CD4-positive, alpha-beta T cell treated with Interleukin-6 at 100 ng/mL for 8 hours (primary cell): Measurements from ENCODE around the gene WDFY3.
"Not testable (repeated sequence)": the region's sequence is repeated elsewhere in the genome, so short reads cannot be mapped to it uniquely, and the experiment has no call there.

Source experiments
- DNase-seq: peaks from one replicate; pipeline ENCODE4 v3.0.0-alpha.2; 2020; ENCODE audit warnings: mixed read lengths, low spot score

Gene WDFY3

DNA sequence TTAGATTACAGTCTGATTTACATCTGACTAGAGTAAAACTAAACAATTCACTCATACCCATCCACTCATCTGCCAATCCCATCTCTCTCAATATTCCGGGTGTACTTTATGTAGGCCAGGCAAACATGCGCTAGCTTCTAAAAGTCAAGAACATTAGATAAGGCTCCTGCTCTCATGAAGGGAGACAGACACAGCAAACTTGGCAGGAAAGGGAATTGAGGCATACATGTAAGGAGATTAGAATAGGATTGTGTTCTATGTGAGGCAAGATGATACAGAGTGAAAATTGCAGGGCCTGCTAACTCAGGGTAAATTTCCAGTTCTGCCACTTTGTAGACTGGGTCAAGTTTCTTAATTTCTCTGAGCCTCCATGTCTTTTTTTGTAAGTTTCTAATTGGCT is 247.8 kb downstream of the WDFY3 start:
- DNase-seq, result no peak

DNA sequence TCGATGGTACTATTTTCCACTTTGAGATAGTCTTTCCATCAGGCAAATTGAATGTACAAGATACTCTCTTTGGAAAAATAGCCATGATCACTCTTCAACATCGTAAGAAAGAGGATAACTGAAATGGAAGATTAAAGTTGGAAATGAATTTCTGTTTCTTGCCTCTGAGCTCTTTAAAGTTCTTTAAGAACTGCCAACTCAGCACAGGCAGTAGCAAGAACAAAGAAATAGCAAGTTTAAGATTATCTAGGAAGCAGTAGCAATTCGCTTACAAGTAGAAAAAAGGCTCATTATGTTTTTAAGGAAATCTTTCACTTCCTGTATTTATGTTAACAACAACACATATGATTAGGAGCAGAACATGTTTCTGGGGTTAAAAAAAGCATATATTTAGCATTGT is 255.9 kb downstream of the WDFY3 start:
- DNase-seq, result no peak

DNA sequence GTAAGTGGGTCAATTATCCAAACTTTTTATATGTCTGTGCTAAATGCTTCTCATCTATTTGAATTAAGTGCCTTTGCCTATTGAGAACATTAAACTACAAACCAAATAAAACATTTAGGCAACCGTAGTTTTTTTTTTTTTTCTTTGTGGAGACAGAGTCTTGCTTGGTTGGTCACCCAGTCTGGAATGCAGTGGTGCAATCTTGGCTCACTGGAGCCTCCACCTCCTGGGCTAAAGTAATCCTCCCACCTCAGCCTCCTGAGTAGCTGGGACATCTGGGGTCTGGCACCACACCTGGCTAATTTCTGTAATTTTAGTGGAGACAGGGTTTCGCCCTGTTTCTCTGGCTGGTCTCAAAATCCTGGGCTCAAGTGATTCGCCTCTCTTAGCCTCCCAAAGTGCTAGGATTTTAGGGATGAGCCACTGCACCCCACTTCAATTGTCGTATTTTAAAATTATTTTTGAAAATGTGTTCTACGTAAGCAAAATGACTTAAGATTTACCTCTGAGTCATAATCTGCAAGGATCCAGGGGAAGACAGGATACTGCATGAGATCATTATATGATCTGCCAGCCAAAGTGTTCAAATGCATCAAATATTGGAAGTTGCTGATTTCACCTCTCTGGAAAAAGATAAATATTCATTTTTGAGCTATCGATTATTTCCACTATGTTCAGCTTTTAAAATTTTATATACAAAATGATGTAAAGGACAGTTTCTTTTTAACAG is 257.9 kb downstream of the WDFY3 start:
- DNase-seq, result no peak

- no peak for DNase-seq
Observed at GRCh38 chr4:84706286-84706685, 260.2 kb downstream of the WDFY3 start.

DNA sequence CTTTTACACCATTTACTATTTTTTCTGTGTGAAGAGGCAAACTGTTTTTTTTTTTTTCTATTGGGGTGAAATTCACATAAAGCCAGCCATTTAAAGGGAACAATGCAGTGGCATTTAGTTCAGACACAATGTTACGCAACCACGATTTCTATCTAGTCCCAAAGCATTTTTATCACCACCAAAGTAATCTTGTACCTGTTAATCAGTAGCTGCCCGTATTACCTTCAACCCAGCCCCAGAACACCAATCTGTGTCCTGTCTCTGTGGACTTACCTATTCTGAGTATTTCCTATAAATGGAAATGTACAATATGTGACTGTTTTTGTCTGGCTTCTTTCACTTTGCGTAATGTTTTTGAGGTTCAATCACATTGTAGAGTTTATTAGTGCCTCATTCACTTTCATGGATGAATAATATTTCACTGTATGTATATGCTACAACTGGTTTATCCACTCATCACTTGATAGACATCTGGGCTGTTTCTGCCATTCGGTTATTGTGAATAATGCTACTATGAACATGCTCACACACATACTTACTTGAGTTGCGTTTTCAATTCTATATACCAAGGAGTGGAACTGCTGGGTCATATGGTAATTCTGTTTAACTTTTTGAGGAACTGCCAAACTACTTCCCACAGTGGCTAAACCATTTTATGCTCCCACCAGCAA is 267.4 kb downstream of the WDFY3 start:
- no peak for DNase-seq

GRCh38 chr4:84697615-84698201 is 268.8 kb downstream of the WDFY3 start:
- DNase-seq, result no peak

GRCh38 chr4:84697159-84697558 is 269.3 kb downstream of the WDFY3 start:
- no peak for DNase-seq

DNA sequence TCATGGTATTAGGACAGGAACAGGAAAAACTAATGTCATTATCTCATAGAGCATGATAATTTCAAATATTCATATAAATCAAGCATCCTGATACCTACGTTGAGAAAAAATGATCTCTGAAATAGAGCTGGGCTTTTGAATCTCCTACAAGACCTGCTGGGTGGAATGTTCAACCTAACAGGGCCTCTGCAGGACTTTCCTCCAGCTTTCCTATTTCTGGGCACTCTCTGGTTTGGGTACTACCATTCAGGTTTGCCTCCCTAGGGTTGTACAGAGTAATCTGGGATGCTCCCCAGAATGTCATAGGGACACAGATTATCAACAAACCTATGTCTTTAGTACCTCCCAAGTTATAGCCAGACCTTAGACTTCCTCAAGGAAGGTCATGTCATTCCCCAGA is 274.7 kb downstream of the WDFY3 start:
- DNase-seq, result no peak

DNA sequence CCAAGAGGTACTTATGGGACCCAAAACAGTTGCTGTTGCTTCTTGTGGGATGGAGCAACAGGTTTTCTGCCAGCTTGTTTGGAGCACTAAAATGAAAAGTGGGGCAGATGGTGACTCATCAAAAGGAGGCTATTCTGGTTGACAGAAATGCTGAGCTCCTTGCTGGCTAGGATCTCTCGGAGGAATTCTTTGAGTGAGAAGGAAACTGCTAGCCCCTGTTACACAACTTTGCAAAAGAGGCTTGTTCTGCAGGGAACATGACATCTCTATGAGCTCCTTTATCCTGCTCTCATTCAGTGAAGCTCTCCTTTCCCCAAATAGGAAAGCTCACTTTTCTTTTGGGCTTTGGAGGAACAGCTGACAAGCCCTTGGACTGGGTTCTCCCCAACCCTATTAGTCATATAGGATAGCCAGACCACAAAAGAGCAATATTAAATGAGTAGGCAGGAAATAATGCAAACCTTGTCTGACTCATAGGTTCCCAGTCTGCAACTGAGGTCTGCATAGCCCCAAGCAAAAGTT is 275.3 kb downstream of the WDFY3 start:
- no peak for DNase-seq

DNA sequence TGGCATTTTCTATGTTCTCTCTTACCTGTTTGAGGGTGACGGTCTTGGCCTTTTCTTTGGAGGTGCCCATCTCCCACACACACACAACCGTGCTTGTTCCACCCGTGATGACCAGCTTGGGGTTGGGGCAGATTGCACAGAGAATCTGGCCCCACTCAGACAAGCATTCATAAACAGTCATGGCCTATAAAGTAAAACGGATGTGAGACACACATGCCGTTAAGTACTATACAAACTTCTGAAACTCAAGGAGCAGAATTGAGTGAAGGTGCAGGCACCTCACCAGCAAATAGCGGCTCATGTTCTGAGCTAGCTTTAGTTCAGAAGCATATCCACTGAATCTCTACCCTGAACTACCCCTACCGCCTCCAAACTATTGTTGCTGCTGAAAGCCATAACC is 276.0 kb downstream of the WDFY3 start:
- DNase-seq, result no peak

DNA sequence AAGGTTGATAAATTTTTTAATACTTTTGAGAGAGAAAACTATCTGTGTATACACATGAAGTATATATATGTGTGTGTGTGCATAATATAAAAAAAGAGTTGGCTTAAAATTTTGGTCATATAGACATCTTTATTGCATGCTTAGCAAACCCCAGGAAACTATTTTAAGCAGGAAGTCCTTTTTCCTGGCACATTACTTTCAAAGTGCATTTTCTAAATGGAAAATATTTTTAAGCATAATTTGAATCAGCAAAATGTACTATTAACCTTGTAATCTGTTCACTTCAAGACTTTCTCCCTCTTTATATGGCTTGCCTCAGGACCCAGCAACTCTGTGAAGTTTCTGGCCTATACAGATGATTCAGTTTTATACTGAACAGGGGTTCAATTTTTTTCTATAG is 277.3 kb downstream of the WDFY3 start:
- DNase-seq, result no peak

DNA sequence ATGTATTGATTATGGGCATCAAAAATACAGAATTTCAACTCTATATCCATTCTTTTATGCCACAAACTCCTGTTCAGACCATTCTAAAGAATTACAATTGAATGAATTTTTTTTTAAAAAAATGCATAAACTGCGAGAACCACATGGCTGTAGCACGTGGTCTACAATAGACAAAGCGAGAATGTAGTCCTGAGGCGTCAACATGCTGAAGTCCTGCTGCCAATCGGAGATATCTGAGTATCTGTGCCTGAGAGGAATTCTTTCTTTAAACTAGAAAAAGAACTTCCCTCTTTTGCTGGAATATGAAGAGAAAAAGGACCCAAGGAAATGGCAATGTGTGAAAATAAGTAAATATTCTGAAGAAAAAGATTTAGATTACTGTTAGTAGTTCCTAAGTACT is 277.9 kb downstream of the WDFY3 start:
- DNase-seq, result no peak

DNA sequence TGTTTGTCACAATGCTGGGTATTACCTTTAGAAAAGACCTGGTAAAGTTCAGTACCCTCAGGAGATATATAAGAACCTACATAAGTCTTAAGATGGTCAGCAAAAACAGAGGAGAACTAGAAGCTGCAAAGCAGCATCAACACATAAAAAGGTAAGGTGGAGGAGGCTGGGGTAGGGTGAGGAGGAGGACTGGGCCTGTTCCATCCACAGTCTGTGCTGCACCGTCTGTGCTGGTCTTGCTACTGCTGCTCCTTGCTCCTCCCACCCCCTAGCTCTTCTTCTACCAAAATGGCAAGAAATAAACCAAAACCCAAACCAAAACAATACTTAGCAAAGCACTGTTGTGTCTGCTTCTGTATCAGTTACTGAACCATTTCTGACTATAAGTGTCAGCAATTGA is 281.4 kb downstream of the WDFY3 start:
- DNase-seq, result no peak

DNA sequence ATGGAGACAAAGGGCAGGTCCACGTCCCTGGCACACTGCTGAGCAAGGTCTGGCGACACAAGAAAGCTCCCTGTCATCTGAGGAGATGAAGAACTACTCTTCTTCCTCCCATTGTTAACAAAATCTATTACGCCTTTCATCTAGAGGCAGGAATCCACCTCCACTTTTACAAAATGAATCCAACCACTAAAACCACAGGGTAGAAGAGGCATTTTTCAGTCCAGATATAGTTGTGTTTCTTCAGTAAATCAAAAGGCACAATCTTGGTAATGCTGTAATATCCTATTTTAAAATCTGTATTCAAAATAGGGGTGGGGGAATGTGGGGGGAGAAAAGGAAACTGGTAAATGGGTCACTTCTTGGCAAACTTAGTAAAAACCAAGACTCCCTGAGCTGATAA is 282.1 kb downstream of the WDFY3 start:
- DNase-seq, result no peak

DNA sequence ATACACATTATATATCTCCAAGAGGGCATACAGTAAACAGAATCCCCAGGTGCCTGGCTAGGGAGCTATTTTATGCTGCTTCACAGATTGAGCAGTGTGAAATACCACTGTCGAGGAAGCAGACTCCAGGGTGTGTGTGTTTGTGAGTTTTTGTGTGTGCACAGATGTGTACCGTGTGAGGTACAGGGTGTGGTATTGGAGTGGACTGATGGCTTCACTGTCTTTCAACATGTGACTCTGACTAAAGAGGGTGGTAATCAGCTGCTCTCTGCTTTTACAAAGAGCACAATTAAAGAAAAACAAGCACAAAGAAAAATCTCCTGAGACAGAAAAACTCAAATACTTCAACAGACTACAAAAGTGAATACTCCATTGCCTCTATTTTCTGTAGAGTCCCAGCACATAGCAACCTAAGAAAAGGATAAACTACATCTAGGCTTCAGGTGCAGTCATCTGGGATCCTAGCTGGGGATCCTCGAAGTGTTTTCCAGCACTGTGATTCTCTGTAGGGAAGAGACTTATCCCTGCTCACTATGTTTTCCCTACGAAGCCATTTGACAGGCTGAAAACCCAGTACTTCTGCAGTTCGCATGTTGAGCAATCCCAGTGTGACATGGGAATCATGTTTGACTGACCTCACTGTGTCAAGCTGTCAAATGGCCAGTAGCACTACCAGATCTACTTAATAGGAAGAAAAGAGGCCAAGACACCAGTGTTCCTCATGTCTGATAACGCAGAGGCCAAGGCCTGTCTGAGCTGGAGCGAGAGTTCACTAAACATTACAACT is 283.2 kb downstream of the WDFY3 start:
- no peak for DNase-seq

DNA sequence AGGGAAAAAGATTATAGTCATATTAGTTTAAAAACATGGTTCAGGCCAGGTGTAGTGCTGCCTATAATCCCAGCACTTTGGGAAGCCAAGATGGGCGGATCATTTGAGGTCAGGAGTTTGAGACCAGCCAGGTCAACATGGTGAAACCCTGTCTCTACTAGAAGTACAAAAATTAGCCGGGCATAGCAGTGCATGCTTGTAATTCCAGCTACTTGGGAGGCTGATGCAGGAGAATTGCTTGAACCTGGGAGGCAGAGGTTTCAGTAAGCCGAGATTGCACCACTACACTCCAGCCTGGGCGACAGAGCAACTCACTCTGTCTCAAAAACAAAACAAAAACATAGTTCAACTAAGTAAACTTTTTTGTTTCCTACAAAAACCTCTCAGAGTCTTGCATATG is 283.8 kb downstream of the WDFY3 start:
- DNase-seq, result not testable (repeated sequence)

DNA sequence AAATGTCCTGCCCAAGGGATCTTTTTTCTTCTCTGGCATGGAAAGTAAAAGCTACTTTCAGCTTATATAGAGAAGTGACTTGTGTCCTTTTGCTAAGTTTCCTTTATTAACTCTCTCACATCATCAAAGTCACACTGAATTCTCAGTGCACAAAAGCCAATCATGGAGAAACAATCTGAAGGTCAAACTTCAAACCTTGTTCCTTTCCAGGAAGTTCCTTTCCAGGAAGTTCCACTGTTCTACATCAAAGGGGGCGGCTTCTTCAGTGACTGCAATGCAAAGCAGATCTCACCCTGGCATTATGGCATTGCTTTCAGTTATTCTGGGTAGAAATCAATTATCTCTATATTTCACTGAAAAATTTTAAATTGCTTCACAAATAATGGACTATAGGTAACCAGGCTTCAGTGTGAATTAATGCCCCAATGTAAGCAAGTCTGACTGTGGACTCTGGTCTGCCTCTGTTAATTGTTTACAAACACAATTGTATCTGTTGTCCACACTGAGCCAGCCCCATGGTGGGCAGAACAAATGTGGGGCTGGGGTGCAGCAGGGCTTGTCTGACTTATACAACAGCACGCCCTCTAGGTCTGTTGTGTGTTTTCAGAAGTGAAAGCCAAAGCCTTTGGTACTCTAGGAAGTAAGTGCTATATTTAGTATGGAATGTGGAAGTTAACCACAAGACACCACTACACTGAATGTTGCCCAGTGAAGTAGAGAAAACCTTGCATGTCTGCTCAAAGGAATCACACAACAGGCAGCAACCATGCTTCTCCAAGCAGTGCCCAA is 284.8 kb downstream of the WDFY3 start:
- no peak for DNase-seq

DNA sequence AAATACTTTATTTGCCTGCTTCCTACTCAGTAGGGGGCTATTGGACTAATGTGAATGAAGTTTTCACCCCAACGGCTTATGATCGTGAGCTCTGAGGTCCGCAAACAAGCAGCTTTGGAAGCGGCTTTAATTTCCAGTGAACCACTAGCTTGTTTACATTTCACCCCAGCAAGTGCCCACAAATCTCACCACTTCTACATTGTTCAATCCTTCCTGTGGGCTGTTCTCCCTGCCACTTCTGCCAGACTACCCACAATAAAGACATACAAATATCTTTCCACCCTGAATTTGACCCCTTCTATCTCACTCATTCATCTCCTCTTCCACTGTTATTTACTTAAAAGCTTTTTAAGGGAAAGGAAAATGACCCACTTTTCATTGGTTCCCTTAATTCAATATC is 285.5 kb downstream of the WDFY3 start:
- no peak for DNase-seq

DNA sequence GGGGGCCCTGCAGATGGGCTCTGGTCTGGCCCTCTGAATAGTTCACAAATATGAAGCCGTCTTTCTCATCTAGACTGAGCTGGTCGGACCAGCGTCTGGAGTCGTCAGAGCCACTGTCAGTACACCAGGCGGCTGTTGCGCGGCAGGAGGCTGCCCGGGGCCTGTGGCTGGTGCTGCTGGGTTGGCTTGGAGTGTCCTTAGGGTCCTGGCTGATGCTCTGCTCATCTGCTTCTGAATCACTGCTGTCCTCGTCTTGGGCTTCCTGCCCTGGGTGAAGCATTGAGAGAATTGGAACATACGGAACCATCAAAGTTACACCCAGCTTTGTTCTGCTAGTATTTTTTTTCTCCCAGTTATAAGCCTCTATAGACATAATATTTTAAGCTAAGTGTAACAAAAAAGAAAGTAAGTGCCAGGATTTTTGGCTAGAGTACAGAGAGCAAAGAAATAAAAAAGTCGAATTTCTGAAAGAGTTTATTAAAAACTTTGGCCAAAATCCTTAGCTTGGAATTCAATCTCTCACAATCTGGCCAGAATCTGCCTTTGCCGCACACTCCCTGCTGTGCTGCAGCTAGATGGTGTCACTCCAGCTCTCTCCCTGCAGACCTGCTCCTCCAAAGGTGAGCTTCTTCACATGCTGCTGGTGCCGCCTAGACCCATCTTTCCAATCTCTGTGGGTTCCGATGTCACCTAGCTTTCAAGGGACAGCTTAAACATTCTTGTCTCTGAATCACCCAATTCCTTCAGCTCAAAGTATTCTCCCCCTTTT is 287.3 kb downstream of the WDFY3 start:
- DNase-seq, result no peak

DNA sequence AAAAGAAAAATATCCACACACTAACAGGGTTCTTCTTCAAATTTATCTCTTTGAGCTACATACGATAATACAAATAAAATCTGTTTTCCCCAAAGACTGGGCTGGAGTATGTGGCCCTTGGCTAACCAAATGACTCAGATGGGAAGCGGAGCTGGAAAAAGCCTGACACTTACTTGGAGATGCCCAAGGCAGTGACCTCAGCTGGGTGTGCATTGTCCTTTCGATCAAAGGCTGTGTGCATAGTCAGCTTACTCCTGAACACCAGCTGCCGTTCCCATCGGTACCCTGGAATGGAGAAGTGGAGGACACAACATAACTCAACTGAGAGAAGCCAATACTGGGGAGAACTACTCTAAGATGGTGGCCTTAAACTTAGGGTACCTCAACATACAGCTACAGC is 288.5 kb downstream of the WDFY3 start:
- DNase-seq, result no peak

- DNase-seq, result no peak
Observed at GRCh38 chr4:84677093-84677492, 289.4 kb downstream of the WDFY3 start.
